Neuron (in vitro differentiated cells): ENCODE results near the gene CCDC158.
A peak's percentile ranks its signal among the peaks of the same experiment; 100 is the strongest.
"Not testable (repeated sequence)": the region's sequence is repeated elsewhere in the genome, so short reads cannot be mapped to it uniquely, and the experiment has no call there.

Source experiments
- H2AFZ ChIP-seq: one replicate; pipeline ENCODE4 v1.6.1; 2013; ENCODE audit warnings: low read depth, mild to moderate bottlenecking, inconsistent platforms, low read length, moderate library complexity
- H3K27me3 ChIP-seq: one replicate; pipeline ENCODE4 v1.6.1; 2013; ENCODE audit warnings: low read length; ENCODE audit not compliant: insufficient read depth
- H3K36me3 ChIP-seq: one replicate; pipeline ENCODE4 v1.6.1; 2013; ENCODE audit warnings: low read length; ENCODE audit not compliant: insufficient read depth
- H3K4me1 ChIP-seq: one replicate; pipeline ENCODE4 v1.6.1; 2013; ENCODE audit warnings: low read length; ENCODE audit not compliant: insufficient read depth
- H3K4me3 ChIP-seq: 2 replicates; pipeline ENCODE4 v1.5.1; 2013; ENCODE audit warnings: mild to moderate bottlenecking, low read length, moderate library complexity
- H3K9me3 ChIP-seq: one replicate; pipeline ENCODE4 v1.6.1; 2013; ENCODE audit warnings: low read length

The CCDC158 gene

DNA sequence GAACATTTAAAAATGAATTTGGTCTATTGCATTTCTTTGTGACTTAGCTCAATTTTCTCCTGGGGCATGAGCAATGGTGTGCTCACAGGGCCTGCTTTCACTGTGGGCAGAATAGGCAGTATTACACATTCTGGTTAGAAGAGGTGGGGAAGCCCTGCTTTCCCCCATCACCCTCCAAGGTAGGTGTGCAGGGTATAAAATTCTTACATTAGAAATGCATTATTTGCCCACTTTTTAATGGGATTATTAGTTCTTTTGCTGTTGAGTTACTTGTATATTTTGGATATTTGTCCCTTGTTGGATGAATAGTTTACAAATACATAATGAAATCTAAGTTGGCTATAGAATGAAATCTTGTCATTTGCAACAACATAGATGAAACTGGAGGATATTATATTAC is 122.7 kb downstream of the CCDC158 start:
- Histone ChIP-seq H2AFZ (no peak overlapping the region), H3K36me3 (no peaks in the 10 kb centered on the region), H3K27me3 (peaks cover 3% of the 10 kb centered on the region), H3K9me3 (peaks cover 5% of the 10 kb centered on the region), H3K4me1 (no peaks in the 10 kb centered on the region), H3K4me3 (no peak overlapping the region)

DNA sequence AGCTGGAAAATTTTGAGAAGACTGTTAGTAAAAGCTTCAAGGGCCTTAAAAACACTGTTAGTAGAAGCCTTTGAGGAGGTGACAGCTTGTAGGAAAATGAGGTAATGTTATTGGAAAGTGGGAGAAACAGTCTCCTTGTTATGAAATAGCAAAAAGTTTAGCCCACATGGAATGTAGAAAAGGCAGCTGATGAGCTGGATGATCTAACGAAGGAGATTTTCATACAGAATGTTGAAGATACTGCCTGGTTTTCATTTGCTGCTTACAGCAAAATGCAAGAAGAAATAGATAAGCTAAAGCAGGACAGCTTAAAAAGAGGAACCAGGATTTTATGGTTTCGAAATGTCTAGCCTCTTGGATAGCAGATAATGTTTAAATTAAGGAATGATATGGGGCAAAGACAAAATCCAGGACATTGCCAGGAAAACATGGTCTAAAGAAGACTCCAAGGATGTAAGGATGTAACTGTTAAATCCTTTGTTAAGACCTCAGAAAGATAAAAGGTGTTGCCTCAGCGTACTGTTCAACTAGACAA is 124.6 kb downstream of the CCDC158 start:
- Histone ChIP-seq H3K4me1 (no peaks in the 10 kb centered on the region), H3K4me3 (no peak overlapping the region), H3K27me3 (no peaks in the 10 kb centered on the region), H2AFZ (no peak overlapping the region), H3K36me3 (no peaks in the 10 kb centered on the region), H3K9me3 (peaks cover 5% of the 10 kb centered on the region)

DNA sequence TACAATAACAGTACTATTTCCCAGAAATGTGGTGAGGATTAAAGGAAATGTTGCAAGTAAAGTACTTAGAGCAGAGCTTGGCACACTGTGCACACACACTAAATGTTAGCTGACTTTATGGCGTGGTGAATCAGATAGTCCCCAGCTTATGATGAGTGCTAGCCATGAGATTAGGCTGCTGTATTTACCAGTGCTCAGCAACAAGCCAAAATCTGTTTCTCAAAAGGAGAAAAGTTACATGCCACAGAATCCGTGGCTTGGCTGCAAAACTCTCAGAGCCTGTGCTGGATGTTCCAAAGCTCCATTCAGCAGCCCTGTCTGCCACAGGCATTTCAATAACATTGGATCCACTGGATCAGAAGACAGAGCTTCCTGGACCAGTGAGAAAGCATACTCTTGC is 127.2 kb downstream of the CCDC158 start:
- Histone ChIP-seq H3K4me3 (no peak overlapping the region), H2AFZ (no peak overlapping the region), H3K27me3 (no peaks in the 10 kb centered on the region), H3K9me3 (peaks cover 8% of the 10 kb centered on the region), H3K36me3 (no peaks in the 10 kb centered on the region), H3K4me1 (no peaks in the 10 kb centered on the region)

DNA sequence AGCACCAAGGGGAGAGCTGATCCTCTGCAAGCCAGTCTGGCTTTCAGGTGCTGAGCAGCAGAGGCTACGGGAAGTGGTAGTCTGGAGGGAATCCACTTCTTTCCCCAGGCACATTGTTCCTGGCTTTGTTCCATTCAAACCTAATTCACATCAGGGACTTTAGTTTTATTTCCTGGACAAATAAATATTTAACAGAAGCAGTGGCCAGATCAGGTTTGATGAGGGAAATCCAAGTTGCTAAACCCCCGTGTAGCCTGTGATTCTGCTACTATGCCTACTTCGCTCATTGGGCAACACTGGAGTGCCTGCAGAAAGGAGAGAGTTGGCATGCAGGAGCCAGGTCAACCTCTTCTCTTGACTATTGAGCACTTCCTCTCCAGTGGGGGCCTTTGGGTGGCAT is 128.2 kb downstream of the CCDC158 start:
- no peaks in the 10 kb centered on the region for H3K36me3 ChIP-seq
- no peak overlapping the region for H2AFZ ChIP-seq
- H3K4me3 ChIP-seq: no peak overlapping the region
- H3K9me3 ChIP-seq: peaks cover 6% of the 10 kb centered on the region
- H3K4me1 ChIP-seq: no peaks in the 10 kb centered on the region
- no peaks in the 10 kb centered on the region for H3K27me3 ChIP-seq

DNA sequence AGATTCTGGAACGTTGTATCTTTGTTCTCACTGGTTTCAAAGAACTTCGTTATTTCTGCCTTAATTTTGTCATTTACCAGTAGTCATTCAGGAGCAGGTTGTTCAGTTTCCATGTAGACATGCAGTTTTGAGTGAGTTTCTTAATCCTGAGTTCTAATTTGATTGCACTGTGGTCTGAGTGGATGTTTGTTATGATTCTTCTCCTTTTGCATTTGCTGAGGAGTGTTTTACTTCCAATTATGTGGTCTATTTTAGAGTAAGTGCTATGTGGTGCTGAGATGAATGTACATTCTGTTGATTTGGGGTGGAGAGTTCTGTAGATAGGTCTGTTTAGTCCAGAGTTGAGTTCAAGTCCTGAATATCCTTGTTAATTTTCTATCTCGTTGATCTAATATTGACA is 133.1 kb downstream of the CCDC158 start:
- not testable (repeated sequence) for H3K4me3 ChIP-seq, H3K9me3 ChIP-seq, H3K36me3 ChIP-seq, H2AFZ ChIP-seq, H3K4me1 ChIP-seq, H3K27me3 ChIP-seq

DNA sequence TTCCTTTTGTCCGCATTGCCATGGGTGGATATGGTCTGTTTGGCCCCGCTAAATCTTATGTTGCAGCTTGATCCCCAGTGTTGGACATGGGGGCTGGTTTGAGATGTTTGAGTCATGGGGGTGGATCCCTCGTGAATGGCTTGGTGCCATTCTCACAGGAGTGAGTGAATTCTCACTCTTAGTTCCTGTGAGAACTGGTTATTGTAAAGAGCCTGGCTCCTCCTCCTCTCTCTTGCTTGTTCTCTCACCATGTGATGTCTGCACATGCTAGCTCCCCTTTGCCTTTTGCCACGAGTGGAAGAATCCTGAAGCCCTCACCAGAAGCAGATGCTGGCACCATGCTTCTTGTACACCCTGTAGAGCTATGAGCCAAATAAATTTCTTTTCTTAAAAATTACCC is 137.0 kb downstream of the CCDC158 start:
- Histone ChIP-seq H2AFZ (no peak overlapping the region), H3K36me3 (no peaks in the 10 kb centered on the region), H3K9me3 (no peaks in the 10 kb centered on the region), H3K4me3 (no peak overlapping the region), H3K27me3 (no peaks in the 10 kb centered on the region), H3K4me1 (peaks cover 11% of the 10 kb centered on the region)

DNA sequence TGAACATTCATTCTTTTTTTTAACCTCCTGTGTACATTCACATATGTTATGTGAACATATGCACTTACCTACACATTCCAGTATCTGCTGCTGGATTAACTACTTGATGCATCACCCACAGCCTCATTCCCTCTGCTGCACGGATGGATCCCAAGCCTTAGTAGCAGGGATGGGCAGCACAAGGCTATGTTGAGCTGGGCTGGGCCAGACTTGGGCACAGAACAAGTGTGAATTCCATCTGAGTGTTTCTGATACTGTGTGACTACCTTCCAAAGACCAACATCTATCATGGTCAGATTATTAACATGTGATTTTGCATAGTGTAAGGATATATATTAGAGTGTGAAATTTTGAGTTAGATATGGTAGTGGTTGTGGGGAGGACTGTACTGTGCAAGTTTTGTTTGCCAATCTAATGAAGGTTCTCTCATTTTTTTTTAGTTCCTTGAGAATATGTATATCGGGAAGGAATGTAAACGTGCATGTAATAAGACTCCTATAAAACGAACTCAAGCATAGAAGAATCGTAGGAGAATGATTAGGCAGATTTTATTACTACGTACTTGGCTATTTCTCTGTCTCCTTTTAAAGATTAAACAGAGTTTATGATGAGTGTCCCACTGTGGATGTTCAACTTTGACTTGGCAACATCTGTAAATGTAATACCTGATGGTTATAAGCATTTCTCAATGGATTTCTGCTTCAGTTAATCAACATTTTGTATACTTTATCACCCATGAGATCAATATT is 137.8 kb downstream of the CCDC158 start:
- Histone ChIP-seq H2AFZ (no peak overlapping the region), H3K9me3 (no peaks in the 10 kb centered on the region), H3K27me3 (no peaks in the 10 kb centered on the region), H3K4me3 (no peak overlapping the region), H3K36me3 (no peaks in the 10 kb centered on the region), H3K4me1 (peaks cover 11% of the 10 kb centered on the region)

DNA sequence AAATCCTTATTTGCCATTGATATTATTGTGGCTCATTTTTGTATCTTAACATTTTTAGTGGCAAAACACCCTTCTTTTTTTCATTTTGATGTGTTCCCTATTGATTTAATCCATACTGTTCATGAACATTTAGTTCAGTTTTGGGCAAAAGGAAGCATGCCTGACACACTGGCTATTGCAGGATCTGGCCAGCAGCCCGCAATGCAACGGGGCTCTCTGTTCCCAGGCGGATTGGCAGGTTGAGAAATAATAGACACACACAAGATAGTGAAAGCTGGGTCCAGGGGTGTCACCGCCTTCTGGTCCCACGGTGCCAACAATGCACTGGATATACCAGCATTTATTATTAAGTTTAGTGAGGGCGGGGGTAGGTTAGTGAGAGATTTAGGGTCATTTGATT is 139.3 kb downstream of the CCDC158 start:
- H3K36me3 ChIP-seq, H3K4me3 ChIP-seq, H3K9me3 ChIP-seq, H3K27me3 ChIP-seq, H2AFZ ChIP-seq: not testable (repeated sequence)
- H3K4me1 ChIP-seq: peaks cover 11% of the 10 kb centered on the region

DNA sequence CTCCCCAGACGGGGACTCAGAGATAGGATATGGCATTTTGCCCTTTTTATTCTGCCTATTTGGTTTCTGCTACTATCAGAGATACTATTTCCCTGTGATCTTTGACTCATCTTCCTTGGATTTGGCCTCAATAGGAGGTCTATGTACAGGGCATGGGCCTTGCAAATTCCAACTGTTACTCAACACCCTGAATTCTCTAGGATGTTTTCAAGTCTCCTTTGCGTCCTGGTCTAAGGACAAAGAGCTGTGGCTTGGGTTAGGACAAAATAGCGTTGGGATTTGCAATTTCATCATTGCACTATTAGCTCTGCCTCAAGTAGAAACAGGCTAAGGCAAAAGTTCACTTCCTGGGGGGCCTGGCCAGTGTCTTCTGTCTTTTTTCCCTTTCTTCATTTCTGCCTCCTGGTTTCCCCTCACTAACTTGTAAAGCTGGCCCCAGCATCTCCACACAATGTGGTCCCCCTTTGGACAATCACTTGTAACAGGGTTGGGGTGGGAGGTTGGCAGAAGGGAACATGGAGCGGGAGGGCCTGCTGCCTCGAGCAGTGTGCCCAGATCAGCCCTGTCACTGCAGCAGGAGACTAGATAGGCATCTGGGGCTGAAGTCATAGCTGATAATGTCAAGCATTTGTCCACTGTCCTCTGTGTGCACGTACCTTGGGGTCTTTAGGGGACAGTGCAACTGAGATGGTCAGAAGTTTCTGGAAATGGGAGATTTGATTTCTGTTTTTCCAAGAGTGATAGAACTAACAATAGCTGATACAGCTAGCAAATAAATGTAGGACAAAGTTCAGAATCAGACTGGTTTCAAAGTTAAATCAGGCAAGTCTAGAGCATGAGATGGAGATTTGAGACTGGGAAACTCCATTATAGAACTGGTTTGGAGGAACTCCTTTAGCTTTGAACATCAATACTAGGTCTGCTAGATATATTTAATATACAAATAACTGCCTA is 140.2 kb downstream of the CCDC158 start:
- H3K27me3 ChIP-seq: no peaks in the 10 kb centered on the region
- H3K4me3 ChIP-seq: no peak overlapping the region
- H3K36me3 ChIP-seq: no peaks in the 10 kb centered on the region

DNA sequence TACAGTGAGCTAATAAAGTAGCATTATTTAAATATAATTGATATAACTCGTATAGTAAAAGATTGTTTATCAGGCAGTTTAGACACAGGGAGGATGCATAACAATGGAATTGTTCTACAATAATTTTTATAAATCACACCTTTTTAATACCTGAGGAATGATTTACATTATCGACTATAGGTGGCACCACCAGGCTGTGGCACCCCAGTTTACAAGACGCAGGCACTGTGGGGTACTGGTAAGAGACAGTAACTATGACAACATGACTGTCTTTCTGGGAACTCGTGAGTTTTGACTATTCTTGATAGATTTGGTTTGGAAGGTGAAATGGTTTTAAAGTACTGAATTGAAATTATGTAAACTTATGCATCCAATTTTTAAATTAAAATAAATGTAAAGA is 141.5 kb downstream of the CCDC158 start:
- Histone ChIP-seq H3K4me3 (no peak overlapping the region), H3K4me1 (peaks cover 11% of the 10 kb centered on the region), H3K36me3 (no peaks in the 10 kb centered on the region), H3K27me3 (no peaks in the 10 kb centered on the region), H2AFZ (no peak overlapping the region), H3K9me3 (no peaks in the 10 kb centered on the region)

More for the DNA sequence above, 140.2 kb downstream of the CCDC158 start:
- Histone ChIP-seq H2AFZ (peak overlapping the region; percentile 10), H3K9me3 (no peaks in the 10 kb centered on the region), H3K4me1 (peaks cover 11% of the 10 kb centered on the region)

DNA sequence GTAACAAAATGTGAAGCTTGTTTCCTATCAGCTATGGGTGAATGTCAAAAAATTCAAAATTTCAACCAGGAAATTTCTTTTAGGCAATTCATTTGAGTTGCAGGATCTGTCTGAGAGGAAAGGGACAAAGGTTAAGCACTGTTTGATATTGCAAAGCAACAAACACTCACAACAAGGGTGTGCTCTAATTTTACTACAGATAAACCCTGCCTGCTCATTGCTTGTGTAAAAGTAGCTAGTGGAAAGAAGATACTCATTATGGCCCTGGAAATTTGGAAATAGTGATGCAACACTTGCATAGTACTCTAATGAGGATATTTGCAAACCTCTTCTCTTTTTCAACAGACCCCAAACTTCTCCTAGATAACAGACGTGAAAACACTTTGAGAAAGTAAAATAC is 142.4 kb downstream of the CCDC158 start:
- no peaks in the 10 kb centered on the region for H3K36me3 ChIP-seq
- H3K9me3 ChIP-seq: no peaks in the 10 kb centered on the region
- peaks cover 11% of the 10 kb centered on the region for H3K4me1 ChIP-seq
- no peak overlapping the region for H2AFZ ChIP-seq
- H3K4me3 ChIP-seq: no peak overlapping the region
- no peaks in the 10 kb centered on the region for H3K27me3 ChIP-seq

DNA sequence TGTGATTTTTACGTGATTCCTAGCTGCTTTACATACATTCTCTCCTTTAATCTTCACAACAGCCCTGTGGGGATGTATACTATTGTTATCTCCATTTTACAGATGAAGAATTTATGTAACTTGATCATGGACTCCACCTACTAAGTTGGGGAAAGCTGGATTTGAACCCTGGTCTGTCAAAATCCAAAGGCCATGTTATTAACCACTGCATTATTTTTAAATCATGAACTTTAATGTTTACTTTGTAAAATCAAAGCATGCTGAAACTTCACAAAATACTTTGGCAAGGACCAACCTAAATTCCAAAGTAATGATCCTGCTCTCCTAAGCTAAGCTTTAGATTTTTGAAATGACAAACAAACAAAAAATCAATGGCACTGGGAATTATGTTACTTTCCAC is 143.3 kb downstream of the CCDC158 start:
- H3K9me3 ChIP-seq: no peaks in the 10 kb centered on the region
- H3K27me3 ChIP-seq: no peaks in the 10 kb centered on the region
- no peaks in the 10 kb centered on the region for H3K36me3 ChIP-seq
- H3K4me3 ChIP-seq: no peak overlapping the region
- H3K4me1 ChIP-seq: peaks cover 11% of the 10 kb centered on the region
- H2AFZ ChIP-seq: no peak overlapping the region

DNA sequence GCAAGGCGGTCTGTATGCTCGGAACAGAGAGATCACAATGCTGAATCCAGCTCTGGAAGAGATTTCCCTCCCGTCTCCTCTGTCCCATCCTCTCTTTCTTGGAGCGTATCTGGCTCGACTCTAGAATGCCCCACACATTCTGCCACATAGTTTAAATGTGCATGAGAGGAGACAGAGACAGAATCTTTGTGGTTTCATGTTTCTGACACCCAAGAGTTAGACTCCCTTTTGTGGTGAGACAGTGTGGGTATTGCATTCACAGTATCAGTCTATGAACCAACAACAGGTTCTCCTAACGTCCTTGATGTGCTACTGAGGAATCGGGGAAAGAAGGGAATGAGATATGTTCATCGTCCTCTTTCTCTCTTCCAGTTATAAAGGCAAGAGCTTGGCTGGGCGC is 144.1 kb downstream of the CCDC158 start:
- H3K27me3 ChIP-seq: no peaks in the 10 kb centered on the region
- H3K4me1 ChIP-seq: peaks cover 11% of the 10 kb centered on the region
- H3K36me3 ChIP-seq: no peaks in the 10 kb centered on the region
- no peaks in the 10 kb centered on the region for H3K9me3 ChIP-seq
- H2AFZ ChIP-seq: no peak overlapping the region
- H3K4me3 ChIP-seq: no peak overlapping the region
